ENCODE measurements around the gene RGS21.

- no peak for TF ChIP-seq CTCF (conservative IDR thresholded peaks at IDR 0.05; ENCODE audit: low read length)
- TF ChIP-seq EZH2phosphoT487 (IDR thresholded peaks at IDR 0.05; ENCODE audit: borderline replicate concordance): no peak
Observed at GRCh38 chr1:192402571-192402970, 85.8 kb downstream of the RGS21 start.
